Endothelial cell (in vitro differentiated cells): ENCODE measurements around the gene GNG12. TPM values are rescaled to one million over a fixed set of nuclear protein-coding genes. Genes with fewer than 3 reads are reported as not detected.

Experiments used
- DNase-seq: peaks from one replicate; pipeline ENCODE4 v3.0.0; 2021; ENCODE audit warnings: low spot score
- H3K27ac Mint-ChIP-seq: one replicate; pipeline ENCODE4 v1.8.0; 2021; ENCODE audit warnings: mixed read lengths, inconsistent platforms; ENCODE audit not compliant: unreplicated experiment
- H3K27me3 Mint-ChIP-seq: one replicate; pipeline ENCODE4 v1.8.0; 2021; ENCODE audit warnings: mild to moderate bottlenecking, moderate library complexity, mixed read lengths, inconsistent platforms; ENCODE audit not compliant: unreplicated experiment
- H3K36me3 Mint-ChIP-seq: one replicate; pipeline ENCODE4 v1.8.0; 2021; ENCODE audit warnings: mild to moderate bottlenecking, low read depth, mixed read lengths, inconsistent platforms; ENCODE audit not compliant: unreplicated experiment
- H3K4me1 Mint-ChIP-seq: one replicate; pipeline ENCODE4 v1.8.0; 2021; ENCODE audit warnings: mild to moderate bottlenecking, mixed read lengths, inconsistent platforms; ENCODE audit not compliant: unreplicated experiment
- H3K4me3 Mint-ChIP-seq: one replicate; pipeline ENCODE4 v1.8.0; 2021; ENCODE audit warnings: mild to moderate bottlenecking, mixed read lengths, inconsistent platforms; ENCODE audit not compliant: unreplicated experiment
- H3K9me3 Mint-ChIP-seq: one replicate; pipeline ENCODE4 v1.8.0; 2021; ENCODE audit warnings: mixed read lengths, inconsistent platforms; ENCODE audit not compliant: unreplicated experiment
- total RNA-seq: library from RNA; stranded (reverse); fragmentation: NEBNext Ultra II Directional; extraction: Animal tissue kit (Norgen Biotek cat#: 25700); gene quantifications from one replicate; pipeline ENCODE4 v1.2.1, GENCODE V29; 2021; ENCODE audit not compliant: unreplicated experiment
- TF ChIP-seq, protein P1 (sequence below): fragments of 200-600 bp; sonication (generic); IDR thresholded peaks from one replicate; pipeline ENCODE4 v1.5.0; 2021; ENCODE audit warnings: antibody characterized with exemption; ENCODE audit not compliant: unreplicated experiment

GNG12 gene
- total RNA-seq, 1 donor from 2014 or later = 26.2 TPM

DNA sequence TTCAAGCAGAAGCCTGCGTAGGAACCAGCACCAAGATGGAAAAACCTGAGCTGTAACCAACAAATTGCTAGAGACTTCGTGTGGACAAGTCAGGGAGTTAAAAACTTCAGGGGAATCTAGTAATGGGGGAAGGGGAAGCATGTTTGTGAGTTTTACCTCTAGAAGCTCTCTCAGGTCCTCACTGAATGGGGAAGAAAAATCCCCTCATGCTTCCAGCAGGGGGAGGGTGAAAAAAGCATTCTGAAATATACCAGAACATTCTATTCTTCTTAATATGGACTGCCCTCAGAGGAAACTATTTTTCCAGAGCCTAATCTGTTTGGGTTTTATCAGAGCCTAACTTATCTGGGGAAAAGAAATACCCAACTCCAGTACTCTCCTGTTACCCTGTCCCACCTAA is 28.6 kb downstream of the GNG12 start:
- Mint-ChIP-seq H3K4me1 (peaks cover 9% of the 10 kb centered on the region), H3K4me3 (no peak overlapping the region), H3K27me3 (no peaks in the 10 kb centered on the region), H3K9me3 (no peaks in the 10 kb centered on the region), H3K27ac (no peak overlapping the region), H3K36me3 (no peaks in the 10 kb centered on the region)
- TF ChIP-seq, protein P1, sequence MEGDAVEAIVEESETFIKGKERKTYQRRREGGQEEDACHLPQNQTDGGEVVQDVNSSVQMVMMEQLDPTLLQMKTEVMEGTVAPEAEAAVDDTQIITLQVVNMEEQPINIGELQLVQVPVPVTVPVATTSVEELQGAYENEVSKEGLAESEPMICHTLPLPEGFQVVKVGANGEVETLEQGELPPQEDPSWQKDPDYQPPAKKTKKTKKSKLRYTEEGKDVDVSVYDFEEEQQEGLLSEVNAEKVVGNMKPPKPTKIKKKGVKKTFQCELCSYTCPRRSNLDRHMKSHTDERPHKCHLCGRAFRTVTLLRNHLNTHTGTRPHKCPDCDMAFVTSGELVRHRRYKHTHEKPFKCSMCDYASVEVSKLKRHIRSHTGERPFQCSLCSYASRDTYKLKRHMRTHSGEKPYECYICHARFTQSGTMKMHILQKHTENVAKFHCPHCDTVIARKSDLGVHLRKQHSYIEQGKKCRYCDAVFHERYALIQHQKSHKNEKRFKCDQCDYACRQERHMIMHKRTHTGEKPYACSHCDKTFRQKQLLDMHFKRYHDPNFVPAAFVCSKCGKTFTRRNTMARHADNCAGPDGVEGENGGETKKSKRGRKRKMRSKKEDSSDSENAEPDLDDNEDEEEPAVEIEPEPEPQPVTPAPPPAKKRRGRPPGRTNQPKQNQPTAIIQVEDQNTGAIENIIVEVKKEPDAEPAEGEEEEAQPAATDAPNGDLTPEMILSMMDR = peak; percentile 12
- no peak for DNase-seq

DNA sequence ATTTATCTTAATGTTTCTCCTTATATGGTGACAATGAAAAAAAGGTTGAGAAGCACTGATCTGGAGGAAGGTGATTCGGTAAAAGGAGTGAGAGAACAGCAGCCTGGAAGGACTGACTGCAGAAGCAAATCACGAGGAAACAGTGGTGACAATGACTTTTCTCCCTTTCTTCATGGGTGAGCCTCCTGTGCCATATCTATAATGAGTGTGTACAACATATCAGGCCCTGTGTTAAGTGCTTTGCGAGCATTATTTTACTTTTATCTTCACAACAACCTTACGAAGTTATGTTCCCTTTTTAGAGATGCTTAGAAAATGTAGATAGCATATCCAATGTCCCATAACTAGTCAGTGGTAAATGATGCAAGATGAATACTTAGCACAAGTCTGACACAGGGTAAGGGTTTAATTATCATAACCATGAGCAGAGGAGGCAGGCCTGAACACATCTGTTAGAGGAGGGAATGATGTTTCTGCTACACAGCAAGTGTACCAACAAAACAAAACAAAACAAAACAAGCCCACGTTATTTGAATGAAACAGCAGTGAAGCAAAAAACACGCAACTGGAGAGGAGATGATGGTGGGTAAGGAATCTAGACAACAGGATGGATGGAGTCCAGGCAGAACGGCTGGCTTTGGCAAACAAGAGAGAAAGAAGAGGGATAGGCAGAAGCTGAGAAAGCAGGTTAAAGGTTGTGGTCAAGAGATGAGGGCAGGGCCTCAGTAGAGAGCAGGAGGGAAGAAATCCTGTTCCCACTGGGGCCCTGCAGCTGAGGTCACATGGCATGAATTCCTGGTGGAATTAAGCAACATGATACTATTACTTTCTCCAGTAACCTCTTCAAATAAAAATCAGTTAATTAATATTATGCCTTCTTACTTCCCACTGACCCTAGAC is 29.6 kb downstream of the GNG12 start:
- H3K4me1 Mint-ChIP-seq = peaks cover 9% of the 10 kb centered on the region
- DNase-seq = no peak
- H3K36me3 Mint-ChIP-seq = no peaks in the 10 kb centered on the region
- no peak overlapping the region for H3K4me3 Mint-ChIP-seq
- TF ChIP-seq, protein P1 = no peak
- H3K27me3 Mint-ChIP-seq = no peaks in the 10 kb centered on the region
- no peaks in the 10 kb centered on the region for H3K9me3 Mint-ChIP-seq
- H3K27ac Mint-ChIP-seq = no peak overlapping the region

DNA sequence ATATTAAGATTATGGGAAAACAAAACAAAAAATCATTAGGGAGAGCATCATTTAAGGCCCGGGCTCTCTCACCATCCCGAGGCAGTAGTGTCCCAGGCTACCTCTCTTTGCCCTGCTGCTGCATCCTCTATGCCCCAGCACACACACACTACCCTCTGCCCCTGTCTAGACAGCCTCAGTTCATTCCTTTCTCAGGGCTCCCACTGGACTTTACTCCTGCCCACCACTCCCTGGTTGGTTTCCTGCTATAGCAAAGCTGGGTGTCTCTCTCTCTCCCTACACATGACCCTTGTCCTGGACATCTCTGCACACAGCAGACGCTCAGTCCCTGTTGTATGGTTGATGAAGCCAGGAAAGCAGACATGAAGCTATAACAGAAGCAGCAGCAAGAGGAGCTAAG is 30.7 kb downstream of the GNG12 start:
- DNase-seq = no peak
- no peak overlapping the region for H3K4me3 Mint-ChIP-seq
- peaks cover 9% of the 10 kb centered on the region for H3K4me1 Mint-ChIP-seq
- no peak overlapping the region for H3K27ac Mint-ChIP-seq
- no peaks in the 10 kb centered on the region for H3K27me3 Mint-ChIP-seq
- peaks cover 2% of the 10 kb centered on the region for H3K36me3 Mint-ChIP-seq
- TF ChIP-seq, protein P1 = no peak
- H3K9me3 Mint-ChIP-seq = no peaks in the 10 kb centered on the region

DNA sequence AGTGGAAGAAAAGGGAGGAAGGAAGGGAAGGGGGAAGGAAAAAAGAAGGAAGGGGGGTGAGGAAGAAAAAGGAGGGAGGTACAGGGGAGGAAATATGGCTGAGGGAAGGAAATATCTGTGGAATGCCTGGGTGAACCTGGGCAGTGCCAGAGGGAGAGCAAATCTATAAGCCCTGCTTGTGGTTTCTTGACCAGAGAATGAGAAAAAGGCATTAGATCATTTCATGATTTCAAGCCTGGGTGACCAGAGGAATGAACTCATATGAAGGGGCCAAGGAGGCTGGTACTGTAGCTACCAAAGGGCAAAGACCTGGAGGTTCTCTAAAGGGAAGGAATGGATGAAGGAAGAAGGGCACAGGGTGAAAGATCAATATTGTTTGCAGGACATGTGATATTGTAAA is 31.4 kb downstream of the GNG12 start:
- TF ChIP-seq, protein P1 = no peak
- DNase-seq = no peak
- Mint-ChIP-seq H3K9me3 (no peaks in the 10 kb centered on the region), H3K4me1 (peaks cover 9% of the 10 kb centered on the region), H3K4me3 (no peak overlapping the region), H3K27ac (no peak overlapping the region), H3K27me3 (no peaks in the 10 kb centered on the region), H3K36me3 (peaks cover 4% of the 10 kb centered on the region)
